Neuronal stem cell (in vitro differentiated cells): ENCODE data around the gene ZNF346.

Experiments used
- DNase-seq: peaks from one replicate; pipeline ENCODE4 v3.0.0-alpha.2; 2013; ENCODE audit warnings: low spot score
- H2AFZ ChIP-seq: one replicate; pipeline ENCODE4 v1.6.1; 2013; ENCODE audit warnings: mild to moderate bottlenecking, low read length, inconsistent platforms
- H2AK5ac ChIP-seq: 2 replicates; pipeline ENCODE4 v1.6.1; 2013; ENCODE audit warnings: low read depth, mild to moderate bottlenecking, inconsistent platforms, low read length, moderate library complexity, mixed read lengths
- H2BK120ac ChIP-seq: 2 replicates; pipeline ENCODE4 v1.6.1; 2013; ENCODE audit warnings: low read depth, mild to moderate bottlenecking, inconsistent platforms, low read length, moderate library complexity, mixed read lengths
- H2BK12ac ChIP-seq: one replicate; pipeline ENCODE4 v1.6.1; 2013; ENCODE audit warnings: low read length, inconsistent platforms
- H2BK15ac ChIP-seq: 2 replicates; pipeline ENCODE4 v1.6.1; 2013; ENCODE audit warnings: mild to moderate bottlenecking, low read length, inconsistent platforms, mixed read lengths
- H2BK5ac ChIP-seq: one replicate; pipeline ENCODE4 v1.6.1; 2013; ENCODE audit warnings: inconsistent platforms, mild to moderate bottlenecking, low read length, moderate library complexity
- H3K14ac ChIP-seq: one replicate; pipeline ENCODE4 v1.6.1; 2013; ENCODE audit warnings: low read length, inconsistent platforms
- H3K18ac ChIP-seq: 2 replicates; pipeline ENCODE4 v1.6.1; 2013; ENCODE audit warnings: low read length, inconsistent platforms
- H3K23ac ChIP-seq: 2 replicates; pipeline ENCODE4 v1.6.1; 2013; ENCODE audit warnings: low read depth, mild to moderate bottlenecking, mixed read lengths, low read length, inconsistent platforms; ENCODE audit not compliant: poor library complexity
- H3K27ac ChIP-seq: replicated peaks from 3 replicates; pipeline ENCODE4 v1.5.1; 2013; ENCODE audit warnings: low read length, inconsistent platforms
- H3K27me3 ChIP-seq, 3 experiments: 2 replicates each; pipeline ENCODE4 v1.6.1; 2013; ENCODE audit warnings: low read length in 3 of 3, mild to moderate bottlenecking in 2 of 3, inconsistent platforms in 1 of 3, low read depth in 1 of 3, mixed read lengths in 1 of 3, moderate library complexity in 1 of 3; ENCODE audit not compliant: control insufficient read depth in 3 of 3, insufficient read depth in 3 of 3
- H3K36me3 ChIP-seq, 2 donors: replicated peaks in 1 of 2; 2 replicates each; pipeline ENCODE4 v1.6.1; 2013; ENCODE audit warnings: low read length in 2 of 2; ENCODE audit not compliant: control insufficient read depth in 2 of 2, insufficient read depth in 2 of 2
- H3K4ac ChIP-seq: 2 replicates; pipeline ENCODE4 v1.6.1; 2013; ENCODE audit warnings: inconsistent platforms, mild to moderate bottlenecking, low read length, moderate library complexity
- H3K4me1 ChIP-seq, 2 donors: 1 replicate in 1 of 2; 2 replicates in 1 of 2; pipeline ENCODE4 v1.6.1; 2013; ENCODE audit warnings: low read length in 2 of 2, low read depth in 1 of 2; ENCODE audit not compliant: control insufficient read depth in 2 of 2, insufficient read depth in 1 of 2
- H3K4me2 ChIP-seq: one replicate; pipeline ENCODE4 v1.6.1; 2013; ENCODE audit warnings: mild to moderate bottlenecking, low read length, inconsistent platforms; ENCODE audit not compliant: insufficient read depth, poor library complexity, severe bottlenecking
- H3K4me3 ChIP-seq, 2 donors: 2 replicates each; pipeline ENCODE4 v1.5.1; 2013; ENCODE audit warnings: low read length in 2 of 2, mild to moderate bottlenecking in 2 of 2, inconsistent platforms in 1 of 2, moderate library complexity in 1 of 2
- H3K79me1 ChIP-seq: one replicate; pipeline ENCODE4 v1.6.1; 2013; ENCODE audit warnings: low read depth, mild to moderate bottlenecking, inconsistent platforms, low read length, moderate library complexity
- H3K9ac ChIP-seq: one replicate; pipeline ENCODE4 v1.6.1; 2013; ENCODE audit warnings: mild to moderate bottlenecking, low read depth, low read length, inconsistent platforms; ENCODE audit not compliant: poor library complexity
- H3K9me3 ChIP-seq, 2 donors: replicated peaks in 1 of 2; 2 replicates each; pipeline versions ENCODE3 to v1.6.1; 2013; ENCODE audit warnings: low read length in 2 of 2, mild to moderate bottlenecking in 2 of 2, inconsistent platforms in 1 of 2, low read depth in 1 of 2, mixed read lengths in 1 of 2, moderate library complexity in 1 of 2; ENCODE audit not compliant: control insufficient read depth in 2 of 2, insufficient read depth in 1 of 2
- H4K8ac ChIP-seq: one replicate; pipeline ENCODE4 v1.6.1; 2013; ENCODE audit warnings: low read depth, mild to moderate bottlenecking, inconsistent platforms, low read length, moderate library complexity
- H4K91ac ChIP-seq: one replicate; pipeline ENCODE4 v1.6.1; 2013; ENCODE audit warnings: low read length, low read depth, mild to moderate bottlenecking, inconsistent platforms; ENCODE audit not compliant: poor library complexity
- WGBS, 2 donors: extraction: QIAGEN DNeasy Blood & Tissue Kit; methylation state at CpG; one replicate each; pipeline ENCODE4 v1.1.7; 2013; ENCODE audit warnings: missing lambda C conversion rate in 2 of 2, mixed read lengths in 1 of 2; ENCODE audit not compliant: insufficient read length in 2 of 2, insufficient replicate concordance in 1 of 2; ENCODE audit errors: extremely low coverage in 2 of 2; 5-methylcytosine and 5-hydroxymethylcytosine counted together

ZNF346 gene

DNA sequence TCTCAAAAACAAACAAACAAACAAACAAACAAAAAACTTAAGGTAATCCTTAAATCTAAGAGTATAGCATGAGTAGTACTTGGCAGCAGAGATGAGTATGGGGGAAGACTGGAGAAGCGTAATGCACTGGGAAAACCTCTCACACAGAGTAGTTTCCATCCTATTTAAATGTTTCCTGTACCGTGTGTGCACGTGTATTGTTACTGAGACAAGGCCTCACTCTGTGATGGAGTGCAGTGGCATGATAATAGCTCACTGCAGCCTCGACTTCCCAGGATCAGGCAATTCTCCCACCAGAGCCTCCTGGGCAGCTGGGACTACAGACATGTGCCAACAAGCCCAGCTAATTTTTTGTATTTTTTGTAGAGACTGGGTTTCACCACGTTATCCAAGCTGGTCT lies 18.8 kb upstream of the ZNF346 start:
- H2BK120ac ChIP-seq, result no peak overlapping the region
- DNase-seq, result no peak
- no peak overlapping the region for H2BK5ac ChIP-seq
- no CpG with 5 or more reads among the region's 5 CpGs for WGBS, 2 donors
- H2AK5ac ChIP-seq, result no peak overlapping the region
- peaks cover 3 to 8% of the 10 kb centered on the region in 2 donors for H3K4me1 ChIP-seq
- no peak overlapping the region for H3K4ac ChIP-seq
- H3K23ac ChIP-seq, result no peak overlapping the region
- H3K9me3 ChIP-seq, result peaks cover 0 to 2% of the 10 kb centered on the region in 2 donors
- H3K79me1 ChIP-seq, result peaks cover 3% of the 10 kb centered on the region
- no peak overlapping the region for H2AFZ ChIP-seq
- no peak overlapping the region for H3K4me2 ChIP-seq
- no peak overlapping the region for H3K27ac ChIP-seq
- no peak overlapping the region for H4K8ac ChIP-seq
- no peak overlapping the region for H3K9ac ChIP-seq
- no peak overlapping the region for H4K91ac ChIP-seq
- H2BK15ac ChIP-seq, result no peak overlapping the region
- peaks cover 4 to 8% of the 10 kb centered on the region in 2 donors for H3K36me3 ChIP-seq
- no peak overlapping the region for H3K18ac ChIP-seq
- no peak overlapping the region for H2BK12ac ChIP-seq
- H3K4me3 ChIP-seq, result no peak overlapping the region
- H3K27me3 ChIP-seq, result no peaks in the 10 kb centered on the region
- H3K14ac ChIP-seq, result no peak overlapping the region

DNA sequence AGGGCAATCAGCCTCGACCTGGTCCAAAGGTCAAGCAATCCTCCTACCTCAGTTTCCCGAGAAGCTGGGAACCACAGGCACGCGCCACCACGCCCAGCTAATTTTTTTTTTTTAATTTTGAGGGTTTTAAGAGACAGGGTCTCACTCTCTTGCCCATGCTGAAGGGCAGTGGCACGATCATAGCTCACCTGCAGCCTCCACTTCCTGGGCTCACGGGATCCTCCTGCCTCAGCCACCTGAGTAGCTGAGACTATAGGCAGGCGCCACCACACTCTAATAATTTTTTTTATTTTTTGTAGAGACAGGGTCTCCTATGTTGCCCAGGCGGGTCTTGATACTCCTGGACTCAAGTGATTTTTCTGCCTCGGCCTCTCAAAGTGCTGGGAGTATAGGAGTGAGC lies 17.5 kb upstream of the ZNF346 start:
- H4K8ac ChIP-seq, result no peak overlapping the region
- H3K79me1 ChIP-seq, result peaks cover 3% of the 10 kb centered on the region
- H2BK12ac ChIP-seq, result no peak overlapping the region
- H2AK5ac ChIP-seq, result no peak overlapping the region
- H2BK15ac ChIP-seq, result no peak overlapping the region
- H2BK5ac ChIP-seq, result no peak overlapping the region
- no peak overlapping the region for H4K91ac ChIP-seq
- no peaks in the 10 kb centered on the region for H3K27me3 ChIP-seq
- no peak overlapping the region for H3K27ac ChIP-seq
- WGBS, 2 donors, result no CpG with 5 or more reads among the region's 10 CpGs
- no peak overlapping the region for H2BK120ac ChIP-seq
- H3K14ac ChIP-seq, result no peak overlapping the region
- H3K9ac ChIP-seq, result no peak overlapping the region
- no peak for DNase-seq
- H3K36me3 ChIP-seq, result peaks cover 3 to 4% of the 10 kb centered on the region in 2 donors
- no peak overlapping the region for H3K23ac ChIP-seq
- H3K4ac ChIP-seq, result no peak overlapping the region
- H3K9me3 ChIP-seq, result peaks cover 0 to 2% of the 10 kb centered on the region in 2 donors
- H2AFZ ChIP-seq, result no peak overlapping the region
- H3K4me3 ChIP-seq, result peak overlapping the region in 1 of 2 donors; percentile 97
- H3K18ac ChIP-seq, result no peak overlapping the region
- peaks cover 3 to 8% of the 10 kb centered on the region in 2 donors for H3K4me1 ChIP-seq
- H3K4me2 ChIP-seq, result peak overlapping the region; percentile 28

DNA sequence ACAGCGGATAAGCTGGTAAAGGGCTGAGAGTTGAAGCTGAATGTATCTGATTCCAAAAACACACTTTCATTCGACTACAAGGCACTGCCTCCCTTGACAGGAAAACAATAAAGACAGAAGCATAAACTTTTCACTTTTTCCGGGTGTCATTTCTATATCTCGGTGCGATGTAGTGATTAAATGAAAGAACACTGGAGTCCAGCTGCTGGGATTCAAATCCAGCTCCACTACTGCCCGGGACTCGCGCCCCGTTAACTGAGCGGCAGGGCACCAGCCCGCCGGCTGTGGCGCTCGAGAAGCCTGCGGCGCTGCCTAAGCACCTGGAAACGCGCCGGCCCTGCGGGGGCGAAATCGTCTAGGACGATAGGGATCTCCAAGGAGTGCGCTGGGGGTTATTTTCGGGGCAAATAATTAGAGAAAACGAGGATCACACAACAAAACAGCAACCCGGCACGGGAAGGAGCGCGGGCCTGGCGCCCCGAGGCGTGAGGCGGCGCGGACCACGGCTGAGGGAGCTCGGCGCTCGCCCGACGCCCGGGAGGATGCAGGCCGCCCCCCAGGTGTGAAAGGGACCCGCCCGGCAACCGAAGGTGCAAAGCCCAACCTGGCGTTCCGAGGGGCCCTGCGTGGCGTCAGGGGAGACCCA lies 16.8 kb upstream of the ZNF346 start:
- Histone ChIP-seq H3K18ac (peak overlapping the region; percentile 100), H2BK12ac (no peak overlapping the region), H2BK15ac (peak overlapping the region; percentile 80), H2BK120ac (peak overlapping the region; percentile 85), H3K4me2 (peak overlapping the region; percentile 64), H4K91ac (no peak overlapping the region), H3K9ac (peak overlapping the region; percentile 98), H3K9me3 (peaks cover 0 to 2% of the 10 kb centered on the region in 2 donors), H2BK5ac (peak overlapping the region; percentile 99), H2AFZ (peak overlapping the region; percentile 98), H3K79me1 (peaks cover 3% of the 10 kb centered on the region), H3K4me3 (peak overlapping the region; percentile 93 to 97), H3K4me1 (peaks cover 3 to 8% of the 10 kb centered on the region in 2 donors), H4K8ac (peak overlapping the region; percentile 65), H3K36me3 (peaks cover 3 to 4% of the 10 kb centered on the region in 2 donors), H3K14ac (peak overlapping the region; percentile 98), H3K27me3 (no peaks in the 10 kb centered on the region), H3K23ac (peak overlapping the region; percentile 93), H3K4ac (peak overlapping the region; percentile 47), H3K27ac (peak overlapping the region; percentile 98), H2AK5ac (peak overlapping the region; percentile 99)
- peak; percentile 56 for DNase-seq
- no CpG with 5 or more reads among the region's 51 CpGs for WGBS, 2 donors

DNA sequence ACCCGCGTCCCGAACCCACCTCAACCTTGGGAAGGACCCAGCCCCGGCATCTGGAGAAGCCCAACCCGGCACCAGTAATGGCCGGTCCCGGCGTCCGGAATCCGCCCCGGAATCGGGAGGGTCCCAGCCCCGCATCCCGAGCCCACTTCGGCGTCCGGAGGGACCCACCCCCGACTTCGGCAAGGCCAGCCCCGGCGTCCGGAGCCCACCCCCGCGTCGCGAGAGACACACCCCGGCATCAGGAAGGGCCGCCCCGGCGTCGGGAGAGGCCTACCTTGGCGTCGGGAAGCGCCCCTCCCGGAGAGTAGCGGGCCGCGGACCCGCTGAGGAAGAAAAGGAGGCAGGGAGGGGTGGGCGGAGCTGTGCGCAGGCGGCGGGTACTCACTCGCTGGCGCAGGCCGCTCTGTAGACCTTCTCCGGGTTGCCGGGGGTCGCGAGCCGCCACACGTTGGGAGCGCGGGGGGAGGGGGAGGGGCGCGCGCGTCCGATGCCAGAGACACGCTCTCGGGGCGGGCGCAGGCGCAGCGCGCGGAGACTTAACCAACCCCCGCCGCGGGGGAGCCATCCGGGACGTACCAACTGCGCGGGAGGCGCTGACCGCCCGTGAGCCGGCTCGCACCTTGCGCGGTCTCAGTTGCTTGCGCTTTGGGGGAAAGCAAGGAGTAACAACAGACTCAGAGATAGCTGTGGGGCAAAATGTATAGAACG lies 16.1 kb upstream of the ZNF346 start, which contains the start of gene UIMC1:
Gene UIMC1 (minus strand): TSS at position 515 of the 708 bp plus-strand sequence. CDS start 24,164 bp downstream, outside the sequence.
- Histone ChIP-seq H3K23ac (peak within 1 kb of the TSS; percentile 93), H3K4me1 (peaks cover 3 to 8% of the 10 kb centered on the region in 2 donors), H2BK5ac (peak within 1 kb of the TSS; percentile 99), H3K9me3 (peaks cover 0 to 2% of the 10 kb centered on the region in 2 donors), H3K4me2 (peak within 1 kb of the TSS; percentile 64), H3K79me1 (peaks cover 3% of the 10 kb centered on the region), H3K4me3 (peak within 1 kb of the TSS; percentile 93 to 97), H2BK15ac (peak within 1 kb of the TSS; percentile 80), H3K4ac (peak within 1 kb of the TSS; percentile 47), H4K91ac (no peak within 1 kb of the TSS), H4K8ac (peak within 1 kb of the TSS; percentile 65), H3K18ac (peak within 1 kb of the TSS; percentile 100), H3K27ac (peak within 1 kb of the TSS; percentile 98), H3K36me3 (peaks cover 0 to 3% of the 10 kb centered on the region in 2 donors), H2BK120ac (peak within 1 kb of the TSS; percentile 85), H2AFZ (peak within 1 kb of the TSS; percentile 98), H2BK12ac (no peak within 1 kb of the TSS), H3K27me3 (no peaks in the 10 kb centered on the region), H3K9ac (peak within 1 kb of the TSS; percentile 98), H2AK5ac (peak within 1 kb of the TSS; percentile 99), H3K14ac (peak within 1 kb of the TSS; percentile 98)
- DNase-seq, result peak; percentile 97
- no CpG with 5 or more reads among the region's 83 CpGs for WGBS, 2 donors
